ENCODE data around the gene EXOC1.

The EXOC1 gene

GRCh38 chr4:55859711-55860110 lies 6.3 kb downstream of the EXOC1 start:
- no peak for DNase-seq

GRCh38 chr4:55864577-55865223 lies 11.3 kb downstream of the EXOC1 start:
- no peak for DNase-seq

GRCh38 chr4:55865228-55865806 lies 11.9 kb downstream of the EXOC1 start:
- DNase-seq, result no peak

DNA sequence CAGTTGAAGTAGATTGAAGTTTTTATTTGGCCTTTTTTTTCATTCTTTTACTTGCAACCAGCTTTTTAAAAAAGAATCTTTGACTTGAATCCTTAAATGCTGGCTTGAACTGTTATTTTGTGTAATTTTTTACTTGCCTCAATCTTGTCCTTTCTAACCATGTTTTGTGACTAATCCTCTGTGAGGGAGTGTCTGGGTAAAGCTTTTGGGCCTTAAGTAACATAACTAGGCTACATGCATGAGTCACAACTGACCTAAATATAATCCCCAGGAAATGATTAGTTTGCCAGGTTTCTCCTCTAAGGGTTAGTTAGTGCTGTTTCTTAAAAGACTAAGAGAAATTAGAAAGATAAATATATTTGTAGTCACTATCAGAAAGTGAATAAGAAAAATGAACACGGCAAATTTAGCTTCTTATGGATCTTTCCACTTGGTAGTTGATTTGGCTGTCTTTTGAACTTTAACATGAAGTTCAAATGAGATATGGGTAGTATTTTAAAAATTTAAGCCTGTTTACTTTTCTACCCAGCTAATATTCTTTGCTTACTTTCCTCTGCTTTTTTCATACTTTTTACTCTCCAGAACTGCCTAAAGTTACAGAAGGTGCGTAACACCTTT lies 13.0 kb downstream of the EXOC1 start:
- DNase-seq, result no peak

GRCh38 chr4:55866973-55867574 lies 13.6 kb downstream of the EXOC1 start:
- no peak for DNase-seq

DNA sequence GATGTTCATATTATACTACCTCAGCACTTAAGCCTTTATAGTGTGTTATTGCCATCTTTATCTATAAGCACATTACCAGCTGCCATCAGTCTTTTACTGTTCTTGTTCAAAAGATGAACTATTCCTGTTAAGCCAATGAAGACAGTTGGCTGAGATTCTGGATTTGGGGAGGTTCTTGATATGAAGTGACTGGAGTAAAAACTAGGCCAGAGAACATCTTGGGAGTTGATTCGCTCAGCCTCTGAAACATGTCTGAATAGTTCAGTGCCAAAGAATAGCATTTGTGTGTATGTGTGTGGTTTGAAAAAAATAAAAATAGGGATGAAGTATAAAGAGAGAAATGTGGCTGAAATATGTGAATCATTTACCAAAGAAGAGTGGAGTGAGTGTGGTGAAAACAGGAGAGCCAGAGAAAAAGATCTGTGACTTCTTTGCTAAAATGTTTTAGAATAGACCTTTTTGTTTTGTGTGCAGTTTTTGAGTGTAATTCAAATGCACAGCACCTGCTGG lies 15.2 kb downstream of the EXOC1 start:
- no peak for DNase-seq

GRCh38 chr4:55871299-55871800 lies 17.9 kb downstream of the EXOC1 start:
- DNase-seq, result no peak

DNA sequence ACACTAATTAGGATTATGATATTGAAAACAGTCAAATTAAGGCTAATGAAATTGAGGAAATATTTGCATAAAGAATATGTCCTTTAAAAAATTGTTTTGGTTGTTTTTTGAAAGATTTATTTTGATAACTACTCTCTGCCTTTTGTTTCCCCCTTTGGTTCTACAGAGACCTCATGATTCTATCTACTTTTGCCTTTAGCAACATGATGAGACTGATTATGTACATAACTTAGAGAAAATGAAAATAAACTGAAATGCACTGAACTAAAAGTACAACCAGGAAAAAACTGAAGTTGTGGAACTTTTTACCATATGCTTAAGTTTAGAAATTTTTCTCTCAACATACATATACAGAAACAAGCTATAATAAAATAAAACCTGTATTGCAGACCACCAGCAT lies 21.4 kb downstream of the EXOC1 start:
- DNase-seq, result no peak

DNA sequence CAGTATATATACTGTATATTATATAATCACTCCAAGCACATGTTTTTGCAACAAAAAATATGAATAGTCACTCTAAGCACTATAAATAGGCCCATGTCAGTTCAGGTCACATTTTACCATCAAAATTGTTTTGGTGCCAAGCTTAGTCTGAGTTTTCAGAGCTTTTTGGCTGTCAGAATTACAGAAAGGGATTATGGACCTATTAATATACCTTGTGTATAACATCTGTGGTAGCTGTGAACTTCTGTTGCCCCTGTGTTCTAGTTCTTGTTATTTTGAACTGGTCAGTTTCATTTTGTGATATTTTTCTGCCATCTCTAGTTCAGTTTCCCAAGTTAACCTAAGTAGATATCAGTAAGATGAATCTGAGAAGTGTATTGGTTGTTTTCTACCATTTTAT lies 22.9 kb downstream of the EXOC1 start:
- DNase-seq, result no peak

GRCh38 chr4:55879224-55879623 lies 25.8 kb downstream of the EXOC1 start:
- DNase-seq, result no peak

- DNase-seq, result no peak
Observed at GRCh38 chr4:55880652-55881280, 27.3 kb downstream of the EXOC1 start.

DNA sequence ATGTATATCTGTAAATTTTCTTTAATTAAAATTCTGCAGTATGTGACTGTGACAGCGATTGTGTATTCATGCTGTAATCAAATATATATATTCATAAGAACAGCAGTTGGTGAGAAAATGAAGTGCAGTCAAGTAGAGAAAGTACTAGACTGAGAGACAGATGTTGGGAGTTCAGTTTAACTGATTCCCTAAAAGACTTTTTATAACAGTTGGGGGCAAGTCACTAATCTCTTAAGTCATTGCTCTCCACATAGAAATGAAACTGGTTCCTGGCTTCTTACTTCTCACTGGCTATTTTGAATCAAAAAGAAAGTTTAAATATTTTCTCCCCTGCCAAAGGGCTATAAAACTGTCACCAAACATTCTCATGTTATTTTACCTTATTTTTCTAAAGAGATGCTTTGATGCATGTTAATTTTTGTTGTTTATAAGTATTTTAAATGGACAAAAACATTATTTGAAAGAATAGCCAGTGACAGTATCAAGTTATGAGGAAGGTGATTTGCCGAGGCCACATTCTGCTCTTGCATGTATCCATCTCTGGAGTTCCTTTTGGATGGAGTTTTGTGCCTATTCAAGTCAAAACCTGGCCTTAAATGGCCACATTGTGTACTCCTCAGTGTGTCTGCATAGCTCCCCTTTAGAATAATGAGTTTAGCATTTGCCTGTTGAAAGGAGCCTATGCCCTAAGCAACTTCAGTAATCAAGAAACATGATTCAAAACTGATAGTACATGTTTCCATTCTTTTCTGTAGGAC lies 30.8 kb downstream of the EXOC1 start:
- DNase-seq, result no peak

DNA sequence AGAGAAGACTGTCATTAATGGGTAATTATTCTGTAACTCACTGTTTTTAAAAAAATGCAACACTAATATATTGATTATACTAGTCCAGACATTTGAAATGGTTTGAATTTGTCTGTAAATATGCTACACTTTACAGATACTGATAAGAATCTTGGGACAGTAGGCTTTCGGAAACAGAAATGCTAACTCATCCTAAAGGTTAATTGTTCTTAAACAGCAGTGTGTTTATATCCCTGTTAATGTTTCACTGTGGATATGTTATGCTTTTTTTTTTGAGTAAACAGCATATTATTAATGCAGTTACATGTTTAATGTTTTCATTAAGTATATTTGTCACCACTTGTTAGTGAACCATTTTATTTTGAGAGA lies 31.4 kb downstream of the EXOC1 start:
- DNase-seq, result no peak

DNA sequence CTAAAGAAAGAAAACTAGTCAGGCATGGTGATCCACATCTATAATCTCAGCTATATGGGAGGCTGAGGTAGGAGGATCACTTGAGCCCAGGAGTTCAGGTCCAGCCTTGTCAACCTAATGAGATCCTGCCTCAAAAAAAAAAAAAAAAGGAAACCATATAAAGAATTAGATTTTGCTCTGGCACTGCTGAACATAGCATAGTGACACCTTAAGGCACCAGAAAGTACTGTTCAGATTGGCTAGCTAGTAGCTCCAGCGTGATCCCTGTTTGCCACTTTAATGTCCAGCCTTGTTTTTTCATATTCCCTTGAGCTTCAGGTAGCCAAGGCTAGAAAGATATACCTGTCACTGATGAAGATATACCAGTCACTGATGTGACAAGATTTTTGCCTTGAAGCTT lies 34.1 kb downstream of the EXOC1 start:
- no peak for DNase-seq

GRCh38 chr4:55892156-55892555 lies 38.7 kb downstream of the EXOC1 start:
- DNase-seq, result no peak

GRCh38 chr4:55896622-55897021 lies 43.2 kb downstream of the EXOC1 start:
- DNase-seq, result no peak

DNA sequence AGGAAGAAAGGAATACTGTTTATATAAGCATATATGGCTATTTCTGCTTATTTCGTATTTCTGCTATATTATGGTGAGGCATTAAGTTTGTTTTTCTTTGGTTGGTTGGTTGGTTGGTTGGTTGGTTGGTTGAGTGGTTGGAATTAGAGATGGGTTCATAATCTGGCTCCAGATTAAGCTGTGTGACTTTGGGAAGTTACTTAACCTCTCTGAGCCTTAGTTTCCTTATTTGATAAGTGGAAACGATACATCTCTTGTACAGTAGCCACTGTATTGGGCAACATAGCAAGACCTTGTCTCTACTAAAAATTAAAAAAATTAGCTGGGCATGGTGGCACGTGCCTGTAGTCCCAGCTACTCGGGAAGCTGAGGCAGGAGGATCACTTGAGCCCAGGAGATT lies 49.2 kb downstream of the EXOC1 start:
- no peak for DNase-seq

DNA sequence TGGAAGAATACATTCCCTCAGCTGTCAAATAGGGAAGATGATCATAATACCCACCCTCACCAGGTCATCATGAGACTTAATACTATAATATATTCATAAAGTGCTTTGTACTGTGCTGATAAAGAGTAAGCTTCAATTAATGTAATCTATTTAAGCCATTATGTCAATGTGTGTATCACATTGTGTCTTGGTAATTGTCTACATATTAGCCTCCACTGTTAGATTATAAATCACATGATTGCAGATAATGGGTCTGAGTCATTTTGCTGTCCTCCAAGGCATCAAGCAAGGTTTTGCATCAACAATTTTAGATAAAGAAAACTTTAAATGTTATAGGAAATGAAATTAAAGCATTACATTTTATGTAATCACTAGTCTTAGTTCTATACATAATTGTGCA lies 50.1 kb downstream of the EXOC1 start:
- no peak for DNase-seq

DNA sequence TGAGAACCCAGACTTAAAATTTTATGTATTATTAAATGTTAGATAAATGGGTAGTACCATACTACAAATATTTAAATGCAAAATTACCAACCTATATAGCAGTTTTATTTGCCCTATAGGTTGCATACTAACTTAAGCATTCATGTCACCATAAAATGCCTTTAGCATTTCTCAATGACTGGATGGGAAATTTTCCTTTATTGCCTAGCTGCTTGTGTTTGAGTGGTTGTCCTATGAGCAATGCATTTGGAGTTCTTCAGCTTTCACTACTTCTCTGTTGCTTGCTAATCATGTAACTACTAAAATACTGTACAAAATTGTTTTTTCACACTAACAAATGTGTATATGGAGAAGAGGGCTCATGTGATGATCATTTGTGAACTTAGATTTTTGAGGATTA lies 51.1 kb downstream of the EXOC1 start:
- no peak for DNase-seq

DNA sequence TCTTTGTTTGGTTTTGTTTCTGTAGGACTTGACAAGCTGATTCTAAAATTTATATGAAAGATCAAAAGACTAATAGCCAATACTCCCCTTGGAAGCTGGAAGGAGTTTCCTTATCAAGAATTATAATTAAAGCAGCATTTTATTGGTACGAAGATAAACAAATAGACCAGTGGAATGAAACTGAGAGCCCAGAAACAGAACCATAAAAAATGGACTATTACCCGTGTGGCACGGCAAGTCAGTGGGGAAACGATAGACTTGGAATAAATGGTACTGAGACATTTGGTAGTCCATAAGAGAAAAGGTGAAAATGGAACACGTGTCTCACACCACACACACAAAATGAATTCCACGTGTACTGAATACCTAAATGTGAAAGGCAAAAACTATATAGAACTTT lies 52.9 kb downstream of the EXOC1 start:
- no peak for DNase-seq

GRCh38 chr4:55906989-55907388 lies 53.5 kb downstream of the EXOC1 start:
- no peak for DNase-seq

DNA sequence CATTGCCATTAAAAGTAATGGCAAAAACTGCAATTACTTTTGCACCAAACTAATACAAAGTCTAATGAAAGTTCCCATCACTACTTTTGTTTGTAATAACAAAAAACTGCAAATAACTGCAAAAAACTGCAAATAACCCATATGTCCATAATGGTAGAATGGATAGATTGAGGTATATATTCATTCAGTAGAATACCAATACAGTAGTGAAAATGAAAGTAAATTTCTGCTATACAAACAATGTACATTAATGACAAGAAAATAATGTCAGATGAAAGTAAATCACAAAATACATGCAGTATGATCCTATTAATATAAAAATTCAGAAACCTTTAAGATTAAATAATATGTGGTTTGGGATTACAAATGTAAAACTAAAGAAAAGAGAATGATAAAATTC lies 54.0 kb downstream of the EXOC1 start:
- DNase-seq, result no peak

GRCh38 chr4:55910140-55910539 lies 56.7 kb downstream of the EXOC1 start:
- DNase-seq, result no peak
